ENCODE measurements around the gene CAMTA1.
"Not testable (repeated sequence)": the region's sequence is repeated elsewhere in the genome, so short reads cannot be mapped to it uniquely, and the experiment has no call there.

Gene CAMTA1

GRCh38 chr1:6810146-6810734 lies 25.0 kb downstream of the CAMTA1 start:
- not testable (repeated sequence) for DNase-seq (ENCODE audit: low spot score)

GRCh38 chr1:6811583-6811982 lies 26.3 kb downstream of the CAMTA1 start:
- DNase-seq (ENCODE audit: low spot score): no peak

- DNase-seq (ENCODE audit: low spot score): no peak
Observed at GRCh38 chr1:6813165-6813564, 27.9 kb downstream of the CAMTA1 start.

GRCh38 chr1:6815726-6816125 lies 30.5 kb downstream of the CAMTA1 start:
- no peak for DNase-seq (ENCODE audit: low spot score)

GRCh38 chr1:6819246-6820040 lies 34.2 kb downstream of the CAMTA1 start:
- DNase-seq (ENCODE audit: low spot score): no peak

- DNase-seq (ENCODE audit: low spot score): no peak
Observed at GRCh38 chr1:6820899-6821298, 35.6 kb downstream of the CAMTA1 start.

- no peak for DNase-seq (ENCODE audit: low spot score)
Observed at GRCh38 chr1:6822530-6823359, 37.5 kb downstream of the CAMTA1 start.

GRCh38 chr1:6823793-6824192 lies 38.5 kb downstream of the CAMTA1 start:
- DNase-seq (ENCODE audit: low spot score): no peak

- no peak for DNase-seq (ENCODE audit: low spot score)
Observed at GRCh38 chr1:6824665-6825368, 39.6 kb downstream of the CAMTA1 start.

- DNase-seq (ENCODE audit: low spot score): no peak
Observed at GRCh38 chr1:6825828-6826227, 40.6 kb downstream of the CAMTA1 start.

GRCh38 chr1:6827079-6827478 lies 41.8 kb downstream of the CAMTA1 start:
- DNase-seq (ENCODE audit: low spot score): no peak

- no peak for DNase-seq (ENCODE audit: low spot score)
Observed at GRCh38 chr1:6827630-6828165, 42.4 kb downstream of the CAMTA1 start.

- no peak for DNase-seq (ENCODE audit: low spot score)
Observed at GRCh38 chr1:6831366-6831765, 46.1 kb downstream of the CAMTA1 start.

- DNase-seq (ENCODE audit: low spot score): not testable (repeated sequence)
Observed at GRCh38 chr1:6832006-6832405, 46.8 kb downstream of the CAMTA1 start.

GRCh38 chr1:6832531-6833188 lies 47.4 kb downstream of the CAMTA1 start:
- DNase-seq (ENCODE audit: low spot score): no peak

- no peak for DNase-seq (ENCODE audit: low spot score)
Observed at GRCh38 chr1:6833804-6834203, 48.5 kb downstream of the CAMTA1 start.

- no peak for DNase-seq (ENCODE audit: low spot score)
Observed at GRCh38 chr1:6834366-6834765, 49.1 kb downstream of the CAMTA1 start.

- DNase-seq (ENCODE audit: low spot score): no peak
Observed at GRCh38 chr1:6835139-6835538, 49.9 kb downstream of the CAMTA1 start.

GRCh38 chr1:6842301-6842700 lies 57.0 kb downstream of the CAMTA1 start:
- DNase-seq (ENCODE audit: low spot score): no peak

GRCh38 chr1:6845786-6846185 lies 60.5 kb downstream of the CAMTA1 start:
- DNase-seq (ENCODE audit: low spot score): not testable (repeated sequence)

- no peak for DNase-seq (ENCODE audit: low spot score)
Observed at GRCh38 chr1:6848816-6849215, 63.6 kb downstream of the CAMTA1 start.

Data from COLO829 (cell line).